HG03565 (cell line): Measurements from ENCODE around the gene CERKL.
"Not testable (repeated sequence)": the region's sequence is repeated elsewhere in the genome, so short reads cannot be mapped to it uniquely, and the experiment has no call there.

Experiments used
- ATAC-seq: cut with Tn5 transposase; IDR thresholded peaks from one replicate; pipeline ENCODE4 v1.9.1; 2021; ENCODE audit warnings: mild to moderate bottlenecking, moderate library complexity; ENCODE audit not compliant: unreplicated experiment

The CERKL gene, protein sequence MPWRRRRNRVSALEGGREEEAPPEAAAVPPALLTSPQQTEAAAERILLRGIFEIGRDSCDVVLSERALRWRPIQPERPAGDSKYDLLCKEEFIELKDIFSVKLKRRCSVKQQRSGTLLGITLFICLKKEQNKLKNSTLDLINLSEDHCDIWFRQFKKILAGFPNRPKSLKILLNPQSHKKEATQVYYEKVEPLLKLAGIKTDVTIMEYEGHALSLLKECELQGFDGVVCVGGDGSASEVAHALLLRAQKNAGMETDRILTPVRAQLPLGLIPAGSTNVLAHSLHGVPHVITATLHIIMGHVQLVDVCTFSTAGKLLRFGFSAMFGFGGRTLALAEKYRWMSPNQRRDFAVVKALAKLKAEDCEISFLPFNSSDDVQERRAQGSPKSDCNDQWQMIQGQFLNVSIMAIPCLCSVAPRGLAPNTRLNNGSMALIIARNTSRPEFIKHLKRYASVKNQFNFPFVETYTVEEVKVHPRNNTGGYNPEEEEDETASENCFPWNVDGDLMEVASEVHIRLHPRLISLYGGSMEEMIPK

DNA sequence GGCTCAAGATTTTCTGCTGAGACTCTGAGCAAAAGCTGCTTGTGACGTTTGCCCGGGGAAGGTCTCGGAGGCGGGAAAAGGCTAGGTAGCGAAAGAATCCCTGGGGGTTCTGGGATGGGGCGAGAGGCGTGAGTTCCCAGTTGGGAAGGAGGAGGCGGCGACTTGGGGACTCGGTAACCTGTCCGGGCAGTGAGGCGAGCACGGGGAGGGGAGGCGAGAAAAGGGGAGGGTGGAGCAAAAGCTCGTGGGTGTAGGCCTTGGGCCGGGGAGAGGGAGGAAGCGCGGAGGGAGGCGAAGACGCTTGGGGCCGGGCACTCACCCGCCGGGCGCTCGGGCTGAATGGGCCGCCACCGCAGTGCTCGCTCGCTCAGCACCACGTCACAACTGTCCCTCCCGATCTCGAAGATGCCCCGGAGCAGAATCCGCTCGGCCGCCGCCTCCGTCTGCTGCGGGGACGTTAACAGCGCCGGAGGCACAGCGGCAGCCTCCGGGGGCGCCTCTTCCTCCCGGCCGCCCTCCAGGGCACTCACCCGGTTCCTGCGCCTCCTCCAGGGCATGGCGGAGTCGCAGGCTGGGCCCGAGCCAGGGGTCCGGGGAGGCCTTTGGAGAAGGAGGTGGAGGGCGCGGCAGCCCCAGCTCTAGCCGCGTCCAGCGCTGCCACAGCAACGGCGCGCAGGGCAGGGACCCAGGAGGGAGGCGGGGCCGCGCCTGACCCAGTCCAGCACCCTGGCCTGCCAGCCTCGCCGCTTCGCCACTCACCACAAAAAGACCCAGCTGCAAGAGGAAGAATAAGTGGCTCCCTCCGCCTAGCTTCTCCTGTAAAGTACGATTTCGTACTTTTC lies at the start of gene CERKL:
CERKL (minus strand) TSS at position 656 of the 842 bp plus-strand sequence; CDS start at position 557, 99 bp downstream.
- peak; percentile 73 for ATAC-seq

DNA sequence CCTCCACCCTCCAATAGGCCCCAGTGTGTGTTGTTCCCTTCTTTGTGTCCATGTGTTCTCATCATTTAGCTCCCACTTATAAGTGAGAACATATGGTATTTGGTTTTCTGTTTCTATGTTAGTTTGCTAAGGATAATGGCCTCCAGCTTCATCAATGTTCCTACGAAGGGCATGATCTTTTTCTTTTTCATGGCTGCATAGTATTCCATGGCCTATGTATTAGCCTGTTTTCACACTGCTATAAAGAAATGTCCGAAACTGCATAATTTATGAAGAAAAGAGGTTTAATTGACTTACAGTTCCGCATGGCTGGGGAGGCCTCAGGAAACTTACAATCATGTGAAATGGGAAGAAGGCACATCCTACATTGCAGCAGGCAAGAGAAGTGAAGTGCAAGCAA lies 45.6 kb upstream of the CERKL start:
- ATAC-seq, result not testable (repeated sequence)

DNA sequence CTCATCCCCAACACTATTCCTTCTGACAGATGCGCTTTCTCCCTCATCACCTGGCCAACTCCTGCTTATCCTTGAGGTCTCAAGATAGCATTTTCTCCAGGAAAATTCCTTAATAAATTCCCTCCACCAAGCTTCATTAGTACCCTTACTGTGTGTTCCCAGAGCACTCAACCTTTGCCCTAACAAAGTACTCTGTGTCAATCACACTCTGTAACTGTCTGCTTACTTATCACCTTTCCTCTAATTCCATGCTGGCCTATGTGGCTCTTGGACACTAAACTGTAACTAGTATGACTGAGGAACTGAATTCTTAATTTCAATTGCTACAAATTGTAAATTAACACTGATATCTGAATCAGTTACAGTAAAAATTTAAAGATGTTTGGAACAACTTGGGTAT lies 41.3 kb upstream of the CERKL start:
- ATAC-seq, result no peak

DNA sequence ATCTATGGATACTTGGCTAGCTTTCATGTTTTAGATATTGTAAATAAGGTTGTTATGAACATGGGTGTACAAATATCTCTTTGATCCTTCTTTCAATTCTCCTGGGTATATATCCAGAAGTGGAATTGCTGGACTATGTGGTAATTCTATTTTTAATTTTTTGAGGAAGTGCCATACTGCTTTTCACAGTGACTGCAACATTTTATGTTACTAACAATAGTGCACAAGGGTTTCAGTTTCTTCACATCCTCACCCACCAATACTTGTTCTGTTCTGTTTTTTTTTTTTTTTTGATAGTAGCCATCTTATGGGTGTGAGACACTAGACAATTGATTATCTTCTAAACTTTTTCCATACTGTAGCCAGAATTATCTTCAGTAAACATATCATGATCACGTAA lies 40.7 kb upstream of the CERKL start:
- ATAC-seq, result no peak

DNA sequence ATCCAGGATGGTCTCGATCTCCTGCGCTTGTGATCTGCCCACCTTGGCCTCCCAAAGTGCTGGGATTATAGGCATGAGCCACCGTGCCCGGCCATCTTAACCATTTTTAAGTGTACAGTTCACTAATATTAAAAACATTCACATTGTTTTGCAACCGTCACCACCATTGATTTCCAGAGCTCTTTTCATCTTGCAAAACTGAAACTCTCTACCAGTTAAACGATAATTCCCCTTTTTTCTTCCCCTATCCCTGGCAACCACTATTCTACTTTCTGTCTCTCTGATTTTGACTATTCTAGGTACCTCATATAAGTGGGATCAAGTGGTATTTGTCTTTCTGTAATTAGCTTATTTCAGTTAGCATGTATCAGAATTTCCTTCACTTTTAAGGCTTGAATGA lies 40.2 kb upstream of the CERKL start:
- no peak for ATAC-seq

DNA sequence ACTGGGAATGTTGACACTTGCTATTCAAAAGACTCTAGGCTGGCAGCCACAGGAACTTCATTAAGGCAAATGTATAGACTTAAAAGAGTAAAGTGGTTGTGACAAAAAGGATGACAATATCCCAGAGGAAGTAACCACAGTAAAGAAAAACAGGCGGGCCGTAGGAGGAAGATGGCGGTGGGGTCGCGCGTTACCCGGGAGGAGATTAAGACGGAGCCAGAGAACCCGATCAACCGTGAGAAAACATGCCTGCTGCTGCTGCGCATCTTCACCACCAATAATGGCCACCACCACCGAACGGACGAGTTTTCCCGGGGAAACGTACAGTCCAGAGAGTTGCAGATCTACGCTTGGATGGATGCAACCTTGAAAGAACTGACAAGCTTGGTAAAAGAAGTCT lies 37.4 kb upstream of the CERKL start:
- ATAC-seq, result no peak

DNA sequence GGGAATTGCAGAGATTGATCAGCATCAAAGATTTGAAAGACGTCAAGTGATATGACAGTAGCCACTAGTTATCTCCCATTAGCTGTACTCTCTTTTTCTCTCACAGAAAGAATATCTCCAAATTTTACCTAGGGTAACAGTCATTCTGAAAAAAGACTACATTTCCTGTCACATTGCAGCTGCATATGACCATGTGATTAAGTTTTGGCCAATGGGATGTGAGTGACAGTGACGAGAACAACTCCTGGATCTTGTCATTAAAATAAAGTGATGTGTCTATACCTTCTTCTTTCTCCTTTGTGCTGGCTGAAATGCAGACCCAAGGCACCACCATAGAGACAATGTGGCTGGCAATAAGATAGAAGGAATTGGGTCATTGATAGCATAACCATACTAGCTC lies 34.0 kb upstream of the CERKL start:
- ATAC-seq, result no peak

DNA sequence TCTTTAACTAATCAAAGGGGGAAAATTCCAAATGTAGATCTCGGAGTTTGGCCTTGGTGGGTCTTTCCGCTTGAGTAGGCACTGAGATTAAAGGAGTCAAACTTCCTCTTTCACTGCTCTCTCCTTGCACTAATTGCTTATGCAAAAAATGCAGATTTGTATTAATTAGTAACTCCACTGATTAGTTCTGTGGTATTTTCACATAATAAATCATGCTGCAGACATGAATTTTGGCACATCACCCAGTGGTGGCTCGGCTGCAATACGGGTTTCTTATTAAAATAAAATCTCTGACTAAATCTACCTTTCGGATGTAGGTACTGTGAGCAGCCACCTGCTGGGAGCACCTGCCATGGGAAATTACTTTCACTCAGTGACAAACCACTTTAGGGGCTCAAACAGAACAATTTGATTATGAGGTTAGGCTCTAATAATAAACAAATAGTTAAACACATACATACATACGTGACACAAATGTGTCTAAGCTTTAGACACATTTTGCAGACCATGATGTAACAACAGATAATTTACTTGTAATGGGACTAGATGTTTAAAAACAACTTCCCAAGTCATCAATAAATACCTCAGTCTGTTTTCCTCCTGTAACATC lies 29.8 kb upstream of the CERKL start:
- ATAC-seq, result no peak

DNA sequence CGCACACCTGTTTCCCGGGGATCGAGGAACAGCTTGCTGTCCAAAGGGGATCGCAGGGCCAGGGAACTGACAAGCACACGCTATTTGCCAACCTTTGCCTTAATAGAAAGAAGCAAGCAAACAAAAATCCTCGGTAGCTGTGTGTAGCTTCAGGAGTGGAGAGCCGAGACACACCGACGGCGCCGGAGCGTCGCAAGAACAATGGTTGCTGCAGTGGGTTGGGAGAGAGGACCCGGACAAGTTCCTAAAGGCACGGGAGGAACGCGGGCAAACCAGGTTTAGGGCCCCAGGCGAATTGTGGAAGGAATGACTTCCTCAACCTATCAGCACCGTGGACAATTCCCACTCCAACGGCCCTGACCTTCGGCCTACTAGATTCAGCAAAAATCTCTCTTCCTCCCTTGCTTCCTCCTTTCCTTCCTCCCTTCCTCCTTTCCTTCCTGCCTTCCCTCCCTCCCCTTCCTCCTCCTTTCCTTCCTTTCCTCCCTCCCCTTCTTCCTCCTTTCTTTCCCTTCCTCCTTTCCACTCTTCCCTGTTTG lies 28.3 kb upstream of the CERKL start:
- no peak for ATAC-seq

DNA sequence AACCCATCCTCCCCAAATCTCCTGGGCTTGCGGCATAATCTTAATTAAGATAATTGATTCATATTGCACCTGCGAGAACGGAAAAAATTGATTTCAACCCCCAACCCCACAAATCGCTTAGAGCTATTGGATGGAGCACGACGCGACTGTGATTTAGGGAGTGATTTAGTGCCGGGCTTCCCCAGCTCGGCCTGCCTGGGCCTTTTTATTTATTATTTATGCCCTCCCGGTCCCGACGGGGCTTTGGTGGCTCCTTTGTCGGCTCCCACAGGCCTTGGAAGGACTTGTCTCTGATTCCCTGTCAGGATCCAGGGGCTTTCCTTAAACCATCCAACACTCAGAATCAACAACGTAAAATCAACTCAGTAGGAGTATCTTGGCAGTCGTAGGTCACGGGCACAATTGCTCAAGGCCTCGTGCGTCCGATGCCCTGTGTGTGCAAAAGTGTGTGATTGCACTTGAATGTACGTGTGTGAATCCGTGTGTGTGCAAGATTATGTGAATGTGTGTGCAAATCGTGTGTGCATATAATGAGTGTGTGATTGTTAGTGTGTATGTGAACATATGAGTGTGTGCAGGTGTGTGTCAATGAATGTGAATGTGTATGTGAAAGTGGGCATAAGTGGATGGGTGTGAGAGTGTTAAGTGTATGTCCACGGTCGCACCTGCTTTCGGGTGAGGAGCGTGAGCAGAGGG lies 27.7 kb upstream of the CERKL start:
- no peak for ATAC-seq

DNA sequence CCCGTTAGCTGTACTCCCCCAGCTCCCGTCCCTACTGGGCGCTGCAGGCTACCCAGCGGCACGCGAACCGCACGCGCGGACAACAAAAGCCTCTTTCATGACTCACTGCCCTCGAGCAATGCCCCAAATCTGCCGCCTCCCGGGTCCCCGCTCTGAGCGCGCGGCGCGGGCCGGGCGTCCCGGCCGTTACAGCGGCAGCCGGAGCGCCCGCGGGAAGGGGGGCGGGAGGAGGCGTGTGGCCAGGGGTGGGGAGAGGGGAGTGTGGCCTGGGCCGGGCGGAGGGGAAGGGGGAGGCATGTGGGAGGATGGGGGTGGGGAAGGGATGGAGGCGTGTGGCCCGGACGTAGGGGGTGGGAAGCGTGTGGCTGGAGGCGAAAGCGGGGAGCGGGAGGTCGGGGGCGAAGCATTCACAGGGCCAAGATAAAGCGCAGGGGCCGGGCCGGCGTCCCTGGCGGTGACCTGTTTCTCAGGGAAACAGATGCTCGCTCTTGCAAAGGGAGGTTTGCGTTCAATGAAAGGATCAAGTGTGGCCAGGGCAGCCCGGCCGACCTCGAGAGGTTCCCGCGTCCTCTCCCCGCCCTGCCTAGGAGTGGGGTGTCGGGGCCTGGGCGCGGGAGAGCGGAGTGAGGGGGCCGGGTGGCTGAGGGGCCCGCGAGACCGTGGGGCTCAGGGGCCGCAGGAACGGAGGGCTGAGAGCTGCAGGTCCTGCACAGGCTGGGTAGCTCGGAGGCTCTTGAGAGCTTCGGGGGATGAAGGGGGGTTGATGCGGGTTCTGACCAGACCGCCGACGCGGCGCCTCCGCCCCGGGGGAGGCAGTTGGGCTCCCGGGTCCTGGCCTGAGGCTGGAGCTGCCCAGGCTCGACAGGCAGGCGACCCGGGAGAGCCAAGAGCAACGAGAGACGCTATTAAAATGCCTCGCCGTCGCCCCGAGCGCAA lies 26.9 kb upstream of the CERKL start:
- no peak for ATAC-seq

DNA sequence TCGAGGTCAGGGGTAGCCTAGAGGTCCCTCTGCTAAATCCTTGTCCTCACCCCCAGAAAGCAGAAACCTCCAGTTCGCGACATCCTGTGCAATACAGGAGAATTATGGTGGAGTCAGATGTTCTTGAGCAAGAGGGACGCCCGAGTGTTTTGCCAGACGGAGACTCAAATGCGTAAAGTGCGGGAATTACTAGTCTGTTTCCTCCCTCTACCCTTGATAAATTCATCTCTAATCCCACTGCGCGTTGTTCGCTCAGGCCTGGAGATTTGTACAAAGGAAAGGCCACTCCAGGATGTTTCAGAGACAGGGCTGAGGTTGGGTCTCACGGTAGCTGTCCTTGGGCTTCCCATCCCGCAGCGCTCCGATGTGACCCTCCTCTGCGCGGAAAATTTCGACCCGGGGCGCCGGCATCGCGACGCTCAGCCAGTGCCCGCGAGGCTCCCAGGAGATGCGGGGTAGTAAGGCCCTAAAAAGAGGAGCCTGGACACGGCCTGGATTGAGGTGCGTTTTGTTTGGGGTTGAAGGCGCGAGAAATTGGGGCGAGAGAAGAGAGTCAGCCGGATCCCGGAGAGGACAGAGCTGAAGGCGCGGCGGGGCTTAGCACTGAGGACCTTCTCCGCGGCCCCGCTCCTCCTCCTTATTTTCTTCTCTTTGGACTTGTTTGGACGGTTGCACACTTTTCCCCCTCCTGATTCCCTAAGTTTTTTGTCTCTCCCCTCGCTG lies 26.1 kb upstream of the CERKL start:
- ATAC-seq, result no peak

DNA sequence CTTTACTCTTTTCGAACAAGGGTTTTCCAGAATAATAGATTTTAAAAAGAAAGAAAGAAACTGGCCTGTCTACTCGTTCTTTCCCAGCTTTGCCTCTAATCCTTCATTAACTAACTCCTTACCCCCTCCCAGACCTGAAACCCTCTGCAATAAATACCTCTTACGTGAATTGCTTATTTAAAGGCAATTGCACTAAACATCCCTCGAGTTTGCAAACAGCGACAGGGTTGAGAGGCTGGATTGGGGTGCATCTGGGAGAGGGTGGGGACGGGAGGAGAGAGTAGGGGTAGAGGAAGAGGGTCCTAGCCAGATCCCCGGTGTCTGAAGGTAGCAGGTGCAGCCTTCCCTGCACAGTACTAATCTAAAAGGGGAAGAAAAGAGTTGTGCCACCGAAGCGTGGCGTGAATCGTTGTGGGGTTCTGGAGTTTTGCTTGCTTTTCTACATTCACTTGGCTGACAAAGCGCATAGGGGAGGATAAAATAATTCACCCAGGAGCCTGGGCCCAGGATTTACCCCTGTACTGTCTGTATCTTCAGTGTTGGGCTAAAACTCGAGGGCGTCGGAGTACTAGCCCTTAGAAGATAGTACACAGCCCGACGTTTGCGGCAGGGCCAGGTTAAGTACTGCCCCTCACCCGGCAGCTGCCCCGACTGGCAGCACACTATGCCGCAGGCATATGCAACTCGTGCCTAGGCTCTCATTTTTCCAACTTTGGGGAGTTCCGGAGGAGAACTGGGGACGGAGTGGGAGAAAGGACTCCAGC lies 25.3 kb upstream of the CERKL start:
- no peak for ATAC-seq

DNA sequence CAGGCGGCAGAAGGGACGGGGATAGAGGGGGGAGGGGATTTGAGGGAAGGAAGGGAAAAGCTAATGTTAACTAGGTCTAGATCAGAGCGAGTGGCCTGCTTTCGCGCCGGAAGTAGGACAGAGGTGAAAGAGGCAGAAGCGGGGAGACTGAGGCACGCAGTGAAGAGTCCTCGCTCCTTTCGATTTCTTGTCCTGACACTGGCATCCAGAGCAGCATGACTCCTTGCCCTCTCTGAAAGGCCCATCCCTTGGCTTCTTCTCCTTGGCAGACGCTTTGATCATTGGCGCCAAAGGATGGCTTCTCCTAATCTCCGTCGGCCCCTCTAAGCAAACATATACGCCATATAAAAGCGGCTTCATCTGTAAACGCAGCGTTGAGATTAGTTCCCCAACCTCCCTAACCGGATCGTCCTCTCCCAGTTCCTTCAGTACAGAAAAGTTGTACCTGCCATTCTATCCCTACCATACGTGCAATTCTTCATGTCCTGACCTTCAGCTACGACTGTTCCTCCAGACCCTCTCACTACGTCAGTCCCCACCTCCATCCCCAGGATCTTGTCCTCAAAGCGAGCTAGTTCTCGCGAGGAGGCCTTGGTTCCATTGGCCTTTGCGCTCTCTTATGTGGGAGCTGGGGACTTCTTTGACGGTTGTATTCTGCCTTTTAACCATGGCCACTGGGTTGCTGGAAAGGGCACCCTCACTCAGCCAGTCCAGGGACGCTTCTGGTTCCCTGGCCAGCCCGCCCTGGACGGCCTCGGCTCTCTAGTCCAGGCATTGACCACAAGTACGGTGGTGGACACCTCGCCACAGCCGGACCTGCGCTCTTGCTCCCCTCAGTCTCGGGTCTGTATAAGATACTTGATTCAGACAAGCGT lies 24.3 kb upstream of the CERKL start:
- ATAC-seq, result no peak

DNA sequence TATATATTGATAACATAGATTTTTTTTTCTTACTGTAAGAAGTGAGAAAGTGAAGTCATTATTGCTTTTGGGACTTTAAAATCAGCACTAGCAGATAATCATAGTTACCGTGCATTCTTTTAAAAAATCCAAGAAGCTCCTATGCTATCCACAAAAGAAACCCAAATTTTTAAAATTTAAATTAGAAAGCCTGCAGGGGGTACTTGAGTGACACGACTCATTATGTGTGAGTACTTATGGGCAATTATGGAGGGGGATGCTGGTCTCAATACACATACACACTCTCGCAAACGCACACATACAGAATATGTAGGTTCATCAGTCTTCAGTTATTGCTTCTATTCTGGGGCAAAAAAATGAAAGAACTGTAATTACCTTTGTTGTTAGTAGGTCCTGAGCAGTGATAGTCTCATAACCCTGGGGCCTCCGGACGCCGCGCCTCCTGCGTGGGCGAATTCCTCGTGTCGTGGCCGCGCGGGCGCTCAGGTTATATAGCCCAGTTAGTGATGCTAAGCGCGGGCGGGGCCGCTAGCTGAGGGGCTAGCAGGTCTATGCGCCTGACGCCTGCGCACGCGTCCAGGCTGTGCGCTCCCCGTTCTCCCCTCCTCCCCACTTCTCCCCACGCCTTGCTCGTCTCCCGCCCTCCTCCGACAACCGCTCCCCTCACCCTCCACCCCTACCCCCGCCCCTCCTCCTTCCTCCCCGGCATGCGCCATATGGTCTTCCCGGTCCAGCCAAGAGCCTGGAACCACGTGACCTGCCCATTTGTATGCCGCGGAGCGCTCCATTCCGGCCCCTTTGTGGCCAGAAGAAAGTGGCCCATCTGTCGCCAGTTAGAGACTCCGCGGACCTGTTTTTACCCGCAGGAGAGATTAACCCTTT lies 23.4 kb upstream of the CERKL start, which contains the start of gene NEUROD1:
NEUROD1 (minus strand) TSS at position 463 of the 882 bp plus-strand sequence. CDS start 1,657 bp downstream, outside the sequence.
- ATAC-seq, result no peak

DNA sequence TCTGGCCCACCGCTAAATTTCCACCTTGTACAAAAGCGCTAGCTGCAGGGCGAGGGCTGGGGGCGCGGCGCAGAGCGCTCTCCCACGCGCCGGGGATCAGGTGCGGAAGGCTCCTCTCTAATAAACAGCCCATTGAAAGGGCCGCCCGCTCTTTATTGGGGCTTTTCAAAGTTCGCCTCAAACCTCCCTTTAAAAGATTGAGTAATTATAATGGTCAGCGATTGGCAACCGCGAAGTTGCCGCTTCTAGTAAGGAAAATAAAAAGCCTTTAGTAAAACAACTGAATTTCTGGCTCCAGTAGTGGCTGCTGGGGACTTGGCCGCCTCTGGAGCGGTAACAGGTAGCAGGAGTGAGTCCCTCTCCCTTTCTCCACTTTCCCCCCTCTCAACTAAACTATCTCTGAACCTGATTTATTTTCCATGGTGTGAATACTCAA lies 22.7 kb upstream of the CERKL start:
- no peak for ATAC-seq
